Thyroid gland (tissue), 4 donors: ENCODE data around the gene RAB36. TPM values are rescaled to one million over a fixed set of nuclear protein-coding genes. Genes with fewer than 3 reads are reported as not detected.

ENCODE experiments used
- DNase-seq, 2 donors: peaks; one replicate each; pipeline ENCODE4 v3.0.0-alpha.2; 2019
- H3K27ac ChIP-seq, 3 donors: fragments of 200-600 bp; sonication (generic); 1 replicate in 2 of 3; 2 replicates in 1 of 3; pipeline ENCODE4 v1.5.1; 2016 to 2019; ENCODE audit warnings: mild to moderate bottlenecking in 1 of 3, moderate library complexity in 1 of 3
- H3K27me3 ChIP-seq: fragments of 200-600 bp; sonication (generic); one replicate; pipeline ENCODE4 v1.5.1; 2019
- H3K36me3 ChIP-seq, 2 donors: fragments of 200-600 bp; sonication (generic); one replicate each; pipeline ENCODE4 v1.5.1; 2016 to 2019
- H3K4me1 ChIP-seq, 2 donors: fragments of 200-600 bp; sonication (generic); one replicate each; pipeline ENCODE4 v1.5.1; 2017 to 2019
- H3K4me3 ChIP-seq, 3 donors: fragments of 200-600 bp; sonication (generic); replicated peaks in 1 of 3; 1 replicate in 2 of 3; 2 replicates in 1 of 3; pipeline ENCODE4 v1.5.1; 2016; ENCODE audit warnings: mild to moderate bottlenecking in 1 of 3
- H3K9me3 ChIP-seq: fragments of 200-600 bp; sonication (generic); one replicate; pipeline ENCODE4 v1.5.1; 2017
- POLR2A ChIP-seq, 2 donors: fragments of 450-650 bp; IDR thresholded peaks; one replicate each; pipeline ENCODE4 v1.6.1; 2017; ENCODE audit warnings: antibody characterized with exemption in 2 of 2, mild to moderate bottlenecking in 2 of 2, moderate library complexity in 1 of 2
- WGBS, 2 donors: methylation state at CpG; one replicate each; pipeline ENCODE4 v1.1.5; 2017; 5-methylcytosine and 5-hydroxymethylcytosine counted together
- intact Hi-C: fragments of 100-400 bp; cut with DNase I; formaldehyde crosslinking; loops from one replicate; pipeline ENCODE4 v1.15.1; 2023
- total RNA-seq, 4 donors: library from RNA; depleted of rRNA; stranded (reverse); fragments of >200 nt; gene quantifications; one replicate each; pipeline ENCODE4 v1.2.3, GENCODE V29; 2016
- TF ChIP-seq, protein P1 (sequence below), 6 experiments: fragments of 200-600 bp in 3 of 6; fragments of 450-650 bp in 3 of 6; sonication (generic) in 3 of 6; IDR thresholded peaks; one replicate each; pipeline ENCODE4 v1.5.1; 2016 to 2019; ENCODE audit warnings: antibody characterized with exemption in 6 of 6, mild to moderate bottlenecking in 2 of 6, inconsistent platforms in 1 of 6, moderate library complexity in 1 of 6

The RAB36 gene
- total RNA-seq, 4 donors from 2014 or later: 10.9 to 33.4 (median 27.8) TPM

DNA sequence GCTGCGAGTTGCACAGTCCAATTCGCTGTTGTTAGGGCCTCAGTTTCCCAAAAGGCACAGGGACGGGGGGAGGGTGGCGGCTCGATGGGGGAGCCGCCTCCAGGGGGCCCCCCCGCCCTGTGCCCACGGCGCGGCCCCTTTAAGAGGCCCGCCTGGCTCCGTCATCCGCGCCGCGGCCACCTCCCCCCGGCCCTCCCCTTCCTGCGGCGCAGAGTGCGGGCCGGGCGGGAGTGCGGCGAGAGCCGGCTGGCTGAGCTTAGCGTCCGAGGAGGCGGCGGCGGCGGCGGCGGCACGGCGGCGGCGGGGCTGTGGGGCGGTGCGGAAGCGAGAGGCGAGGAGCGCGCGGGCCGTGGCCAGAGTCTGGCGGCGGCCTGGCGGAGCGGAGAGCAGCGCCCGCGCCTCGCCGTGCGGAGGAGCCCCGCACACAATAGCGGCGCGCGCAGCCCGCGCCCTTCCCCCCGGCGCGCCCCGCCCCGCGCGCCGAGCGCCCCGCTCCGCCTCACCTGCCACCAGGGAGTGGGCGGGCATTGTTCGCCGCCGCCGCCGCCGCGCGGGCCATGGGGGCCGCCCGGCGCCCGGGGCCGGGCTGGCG is 35.1 kb downstream of the RAB36 start, which contains the start of gene BCR:
BCR (plus strand) TSS at position 209 of the 592 bp plus-strand sequence. CDS start 452 bp downstream, outside the sequence.
- peak; percentile 77 to 78 for DNase-seq
- H3K36me3 ChIP-seq: no peaks in the 10 kb centered on the region
- peak within 1 kb of the TSS; percentile 53 to 74 (median 63) for H3K27ac ChIP-seq
- intact Hi-C loops: loop anchor here (5.0 kb wide), 1 partner anchor 37 kb away; no protein-coding TSS in a partner anchor
- peaks cover 47 to 50% of the 10 kb centered on the region in 2 donors for H3K4me1 ChIP-seq
- peak; percentile 68 to 69 for TF ChIP-seq POLR2A (IDR thresholded peaks at IDR 0.05)
- TF ChIP-seq, protein P1, sequence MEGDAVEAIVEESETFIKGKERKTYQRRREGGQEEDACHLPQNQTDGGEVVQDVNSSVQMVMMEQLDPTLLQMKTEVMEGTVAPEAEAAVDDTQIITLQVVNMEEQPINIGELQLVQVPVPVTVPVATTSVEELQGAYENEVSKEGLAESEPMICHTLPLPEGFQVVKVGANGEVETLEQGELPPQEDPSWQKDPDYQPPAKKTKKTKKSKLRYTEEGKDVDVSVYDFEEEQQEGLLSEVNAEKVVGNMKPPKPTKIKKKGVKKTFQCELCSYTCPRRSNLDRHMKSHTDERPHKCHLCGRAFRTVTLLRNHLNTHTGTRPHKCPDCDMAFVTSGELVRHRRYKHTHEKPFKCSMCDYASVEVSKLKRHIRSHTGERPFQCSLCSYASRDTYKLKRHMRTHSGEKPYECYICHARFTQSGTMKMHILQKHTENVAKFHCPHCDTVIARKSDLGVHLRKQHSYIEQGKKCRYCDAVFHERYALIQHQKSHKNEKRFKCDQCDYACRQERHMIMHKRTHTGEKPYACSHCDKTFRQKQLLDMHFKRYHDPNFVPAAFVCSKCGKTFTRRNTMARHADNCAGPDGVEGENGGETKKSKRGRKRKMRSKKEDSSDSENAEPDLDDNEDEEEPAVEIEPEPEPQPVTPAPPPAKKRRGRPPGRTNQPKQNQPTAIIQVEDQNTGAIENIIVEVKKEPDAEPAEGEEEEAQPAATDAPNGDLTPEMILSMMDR (IDR thresholded peaks at IDR 0.05): peak in 1 of 6 experiments; percentile 13
- H3K27me3 ChIP-seq: no peaks in the 10 kb centered on the region
- no peaks in the 10 kb centered on the region for H3K9me3 ChIP-seq
- no CpG with 5 or more reads among the region's 88 CpGs for WGBS, 2 donors
- H3K4me3 ChIP-seq: peak within 1 kb of the TSS in 2 of 3 donors; percentile 30 to 69

DNA sequence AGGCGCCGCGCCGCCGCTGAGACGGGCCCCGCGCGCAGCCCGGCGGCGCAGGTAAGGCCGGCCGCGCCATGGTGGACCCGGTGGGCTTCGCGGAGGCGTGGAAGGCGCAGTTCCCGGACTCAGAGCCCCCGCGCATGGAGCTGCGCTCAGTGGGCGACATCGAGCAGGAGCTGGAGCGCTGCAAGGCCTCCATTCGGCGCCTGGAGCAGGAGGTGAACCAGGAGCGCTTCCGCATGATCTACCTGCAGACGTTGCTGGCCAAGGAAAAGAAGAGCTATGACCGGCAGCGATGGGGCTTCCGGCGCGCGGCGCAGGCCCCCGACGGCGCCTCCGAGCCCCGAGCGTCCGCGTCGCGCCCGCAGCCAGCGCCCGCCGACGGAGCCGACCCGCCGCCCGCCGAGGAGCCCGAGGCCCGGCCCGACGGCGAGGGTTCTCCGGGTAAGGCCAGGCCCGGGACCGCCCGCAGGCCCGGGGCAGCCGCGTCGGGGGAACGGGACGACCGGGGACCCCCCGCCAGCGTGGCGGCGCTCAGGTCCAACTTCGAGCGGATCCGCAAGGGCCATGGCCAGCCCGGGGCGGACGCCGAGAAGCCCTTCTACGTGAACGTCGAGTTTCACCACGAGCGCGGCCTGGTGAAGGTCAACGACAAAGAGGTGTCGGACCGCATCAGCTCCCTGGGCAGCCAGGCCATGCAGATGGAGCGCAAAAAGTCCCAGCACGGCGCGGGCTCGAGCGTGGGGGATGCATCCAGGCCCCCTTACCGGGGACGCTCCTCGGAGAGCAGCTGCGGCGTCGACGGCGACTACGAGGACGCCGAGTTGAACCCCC is 35.8 kb downstream of the RAB36 start:
- intact Hi-C loops: loop anchor here (5.0 kb wide), 1 partner anchor 36 kb away; no protein-coding TSS in a partner anchor
- Histone ChIP-seq H3K36me3 (no peaks in the 10 kb centered on the region), H3K4me1 (peaks cover 51 to 55% of the 10 kb centered on the region in 2 donors), H3K27me3 (no peaks in the 10 kb centered on the region), H3K27ac (peak overlapping the region; percentile 2 to 74 (median 63)), H3K9me3 (no peaks in the 10 kb centered on the region), H3K4me3 (peak overlapping the region in 2 of 3 donors; percentile 26 to 69)
- TF ChIP-seq POLR2A (IDR thresholded peaks at IDR 0.05): no peak
- TF ChIP-seq, protein P1 (IDR thresholded peaks at IDR 0.05): no peak
- DNase-seq: peak in 1 of 2 donors; percentile 48
- 37 to 43% methylated on average over 9 to 17 of the region's 112 CpGs for WGBS, 2 donors

DNA sequence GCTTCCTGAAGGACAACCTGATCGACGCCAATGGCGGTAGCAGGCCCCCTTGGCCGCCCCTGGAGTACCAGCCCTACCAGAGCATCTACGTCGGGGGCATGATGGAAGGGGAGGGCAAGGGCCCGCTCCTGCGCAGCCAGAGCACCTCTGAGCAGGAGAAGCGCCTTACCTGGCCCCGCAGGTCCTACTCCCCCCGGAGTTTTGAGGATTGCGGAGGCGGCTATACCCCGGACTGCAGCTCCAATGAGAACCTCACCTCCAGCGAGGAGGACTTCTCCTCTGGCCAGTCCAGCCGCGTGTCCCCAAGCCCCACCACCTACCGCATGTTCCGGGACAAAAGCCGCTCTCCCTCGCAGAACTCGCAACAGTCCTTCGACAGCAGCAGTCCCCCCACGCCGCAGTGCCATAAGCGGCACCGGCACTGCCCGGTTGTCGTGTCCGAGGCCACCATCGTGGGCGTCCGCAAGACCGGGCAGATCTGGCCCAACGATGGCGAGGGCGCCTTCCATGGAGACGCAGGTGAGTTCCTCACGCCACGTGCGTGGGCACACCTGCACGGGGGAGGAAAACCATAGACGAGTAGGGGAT is 36.5 kb downstream of the RAB36 start:
- Histone ChIP-seq H3K27me3 (no peaks in the 10 kb centered on the region), H3K27ac (peak overlapping the region; percentile 2 to 74 (median 63)), H3K36me3 (no peaks in the 10 kb centered on the region), H3K9me3 (no peaks in the 10 kb centered on the region), H3K4me3 (peak overlapping the region; percentile 3 to 69 (median 26)), H3K4me1 (peaks cover 55 to 59% of the 10 kb centered on the region in 2 donors)
- intact Hi-C loops: loop anchor here (5.0 kb wide), 1 partner anchor 35 kb away; no protein-coding TSS in a partner anchor
- no peak for TF ChIP-seq POLR2A (IDR thresholded peaks at IDR 0.05)
- TF ChIP-seq, protein P1 (IDR thresholded peaks at IDR 0.05): no peak
- DNase-seq: no peak
- WGBS, 2 donors: 51 to 52% methylated on average over 24 to 33 of the region's 43 CpGs

DNA sequence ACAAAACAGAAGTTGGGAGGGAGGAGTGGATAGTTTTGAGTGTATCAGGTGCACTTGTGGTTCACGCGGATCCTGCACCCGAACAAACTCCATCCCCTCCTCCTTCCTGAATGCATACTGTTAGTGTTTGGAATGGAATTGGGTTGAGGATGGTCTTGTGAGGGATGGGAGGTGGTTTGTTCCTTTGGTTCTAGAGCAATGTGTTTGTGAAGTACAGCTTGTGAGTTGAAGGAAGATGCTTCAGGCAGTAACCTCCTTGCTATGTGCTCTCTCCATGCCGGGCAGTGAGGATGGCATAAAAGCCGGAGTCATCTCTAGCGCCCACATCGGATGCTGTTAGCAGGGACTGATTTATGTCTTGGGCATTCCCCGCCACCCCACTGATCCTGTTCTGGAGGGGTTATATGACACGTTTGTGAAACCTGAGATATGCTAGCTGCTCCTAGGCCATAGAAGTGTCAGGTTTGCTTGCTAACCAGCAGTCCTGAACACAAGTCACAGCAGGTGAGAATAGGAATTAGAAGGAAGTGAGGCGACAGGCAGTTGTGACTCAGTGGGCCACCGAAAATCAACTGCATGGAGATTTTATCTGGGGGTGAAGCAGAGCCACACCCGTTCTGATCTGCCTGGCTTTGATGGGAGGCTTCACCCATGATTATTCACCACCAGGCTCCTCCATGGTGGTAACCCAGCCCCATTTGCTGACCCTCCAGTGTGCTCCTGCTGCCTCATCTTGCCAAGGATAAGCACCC is 37.2 kb downstream of the RAB36 start:
- TF ChIP-seq POLR2A (IDR thresholded peaks at IDR 0.05): no peak
- TF ChIP-seq, protein P1 (IDR thresholded peaks at IDR 0.05): no peak
- WGBS, 2 donors: 32 to 46% methylated on average over 12 of the region's 12 CpGs
- no peaks in the 10 kb centered on the region for H3K27me3 ChIP-seq
- intact Hi-C loops: loop anchor here (5.0 kb wide), 1 partner anchor 35 kb away; no protein-coding TSS in a partner anchor
- no peaks in the 10 kb centered on the region for H3K36me3 ChIP-seq
- DNase-seq: peak in 1 of 2 donors; percentile 20
- H3K9me3 ChIP-seq: no peaks in the 10 kb centered on the region
- H3K4me1 ChIP-seq: peaks cover 61 to 66% of the 10 kb centered on the region in 2 donors
- H3K27ac ChIP-seq: peak overlapping the region; percentile 49 to 74 (median 63)
- peak overlapping the region; percentile 3 to 69 (median 26) for H3K4me3 ChIP-seq
